B cell (primary cell): Measurements from ENCODE around the gene UBQLN4. TPM values are rescaled to one million over a fixed set of nuclear protein-coding genes. Genes with fewer than 3 reads are reported as not detected.

Experiments used
- ATAC-seq: fragments of 200-7000 bp; cut with Tn5 transposase; one replicate; pipeline ENCODE4 v1.10.0; 2021; ENCODE audit warnings: low read depth, mild to moderate bottlenecking, moderate number of reproducible peaks, moderate library complexity
- CTCF ChIA-PET: fragments of 350-600 bp; sonication (Branson Sonifier 250); formaldehyde crosslinking; loops from one replicate; lab custom pipeline; 2021; ENCODE audit warnings: antibody characterized with exemption, inconsistent platforms; lab: Charles Lee
- POLR2A ChIA-PET: fragments of 350-600 bp; sonication (Branson Sonifier 250); formaldehyde crosslinking; loops from one replicate; lab custom pipeline; 2021; ENCODE audit warnings: antibody characterized with exemption; lab: Charles Lee
- DNase-seq: peaks from one replicate; pipeline ENCODE4 v3.0.0; 2013
- H2AFZ ChIP-seq: 2 replicates; pipeline ENCODE4 v1.6.1; 2012; ENCODE audit warnings: mild to moderate bottlenecking, low read depth, low read length; ENCODE audit not compliant: insufficient read depth, poor library complexity, severe bottlenecking
- H3K27ac ChIP-seq, 2 donors: 1 replicate in 1 of 2; 2 replicates in 1 of 2; pipeline ENCODE4 v1.5.1; 2012 to 2013; ENCODE audit warnings: low read length in 2 of 2, mild to moderate bottlenecking in 2 of 2, moderate library complexity in 1 of 2
- H3K27me3 ChIP-seq, 4 experiments: fragments of 200-600 bp in 1 of 4; sonication (generic) in 1 of 4; replicated peaks in 1 of 4; 1 replicate in 2 of 4; 2 replicates in 2 of 4; pipeline versions ENCODE4 v1.6.1 to v1.7.0; 2013 to 2016; ENCODE audit warnings: low read length in 3 of 4, mild to moderate bottlenecking in 2 of 4, mixed read lengths in 1 of 4, moderate library complexity in 1 of 4; ENCODE audit not compliant: insufficient read depth in 4 of 4, control insufficient read depth in 3 of 4; ENCODE audit errors: control extremely low read depth in 1 of 4
- H3K36me3 ChIP-seq, 2 experiments: replicated peaks in 1 of 2; 1 replicate in 1 of 2; 2 replicates in 1 of 2; pipeline versions ENCODE4 v1.6.1 to v1.7.1; 2013; ENCODE audit warnings: low read length in 1 of 2; ENCODE audit not compliant: insufficient read depth in 2 of 2, control insufficient read depth in 1 of 2; ENCODE audit errors: control extremely low read depth in 1 of 2, extremely low read depth in 1 of 2
- H3K4me1 ChIP-seq, 2 donors: fragments of 200-600 bp in 1 of 2; sonication (generic) in 1 of 2; 1 replicate in 1 of 2; 2 replicates in 1 of 2; pipeline versions ENCODE4 v1.5.1 to v1.6.1; 2013 to 2017; ENCODE audit warnings: low read length in 2 of 2; ENCODE audit not compliant: control insufficient read depth in 2 of 2, insufficient read depth in 2 of 2
- H3K4me2 ChIP-seq: replicated peaks from 2 replicates; pipeline ENCODE3; 2012; ENCODE audit warnings: mild to moderate bottlenecking, low read depth, low read length; ENCODE audit not compliant: poor library complexity, severe bottlenecking
- H3K4me3 ChIP-seq, 5 experiments: fragments of 200-600 bp in 1 of 5; sonication (generic) in 1 of 5; 1 replicate in 3 of 5; 2 replicates in 2 of 5; pipeline versions ENCODE4 v1.5.1 to v1.7.0; 2011 to 2016; ENCODE audit warnings: low read length in 4 of 5, mild to moderate bottlenecking in 4 of 5, low read depth in 2 of 5, control low read depth in 1 of 5, moderate library complexity in 1 of 5; ENCODE audit not compliant: insufficient read depth in 1 of 5; ENCODE audit errors: control extremely low read depth in 1 of 5, extremely low read depth in 1 of 5
- H3K79me2 ChIP-seq: fragments of 200-600 bp; sonication (generic); one replicate; pipeline ENCODE4 v1.6.0; 2016; ENCODE audit warnings: low read length; ENCODE audit not compliant: control insufficient read depth, insufficient read depth
- H3K9ac ChIP-seq: fragments of 200-600 bp; sonication (generic); 2 replicates; pipeline ENCODE4 v1.6.1; 2017; ENCODE audit warnings: mild to moderate bottlenecking, low read length, moderate library complexity
- H3K9me3 ChIP-seq, 3 donors: one replicate each; pipeline versions ENCODE4 v1.6.1 to v1.7.1; 2013; ENCODE audit warnings: low read length in 2 of 3; ENCODE audit not compliant: control insufficient read depth in 2 of 3, insufficient read depth in 1 of 3; ENCODE audit errors: control extremely low read depth in 1 of 3
- H4K20me1 ChIP-seq: 2 replicates; pipeline ENCODE4 v1.6.0; 2012; ENCODE audit warnings: mild to moderate bottlenecking, low read length; ENCODE audit not compliant: insufficient read depth, control insufficient read depth, poor library complexity, severe bottlenecking
- H3K27ac Mint-ChIP-seq: one replicate; pipeline ENCODE4 v1.8.0; 2021; ENCODE audit warnings: mixed read lengths
- H3K27me3 Mint-ChIP-seq: one replicate; pipeline ENCODE4 v1.8.0; 2021; ENCODE audit warnings: mixed read lengths
- H3K4me1 Mint-ChIP-seq: one replicate; pipeline ENCODE4 v1.8.0; 2021; ENCODE audit warnings: mixed read lengths
- H3K4me3 Mint-ChIP-seq: one replicate; pipeline ENCODE4 v1.8.0; 2021; ENCODE audit warnings: mixed read lengths
- H3K9me3 Mint-ChIP-seq: one replicate; pipeline ENCODE4 v1.8.0; 2022; ENCODE audit warnings: mixed read lengths; ENCODE audit not compliant: insufficient read depth
- EZH2 ChIP-seq: IDR thresholded peaks from 2 replicates; pipeline ENCODE4 v1.6.1; 2012; ENCODE audit warnings: borderline replicate concordance, low read depth, mild to moderate bottlenecking, moderate library complexity, low read length; ENCODE audit not compliant: insufficient read depth, poor library complexity, severe bottlenecking
- WGBS: methylation state at CpG from one replicate; pipeline ENCODE4 v1.1.5; 2013; ENCODE audit warnings: missing lambda C conversion rate; ENCODE audit not compliant: insufficient coverage; 5-methylcytosine and 5-hydroxymethylcytosine counted together
- intact Hi-C: fragments of 100-400 bp; cut with micrococcal nuclease; formaldehyde crosslinking; loops from one replicate; pipeline ENCODE4 v1.10.0; 2022
- polyA plus RNA-seq: library from polyadenylated mRNA; depleted of rRNA; stranded (reverse); fragments of >200 nt; gene quantifications from 2 replicates; pipeline ENCODE4 v1.2.3, GENCODE V29; 2012
- total RNA-seq, 2 donors: library from RNA; stranded (reverse); fragments of 120-200 nt in 1 of 2; gene quantifications; 1 replicate in 1 of 2; 2 replicates in 1 of 2; pipeline versions ENCODE4 v1.2.3 to v1.2.4, GENCODE V29; 2013 to 2022
- TF ChIP-seq, protein P1 (sequence below): fragments of 200-600 bp; IDR thresholded peaks from one replicate; pipeline ENCODE4 v1.8.0; 2022; ENCODE audit warnings: antibody characterized with exemption, mild to moderate bottlenecking

Gene UBQLN4
- total and polyA plus RNA-seq, 2 donors (not counting 1 experiment from before 2014, with no cell fraction given): 20.9 to 39.0 TPM

DNA sequence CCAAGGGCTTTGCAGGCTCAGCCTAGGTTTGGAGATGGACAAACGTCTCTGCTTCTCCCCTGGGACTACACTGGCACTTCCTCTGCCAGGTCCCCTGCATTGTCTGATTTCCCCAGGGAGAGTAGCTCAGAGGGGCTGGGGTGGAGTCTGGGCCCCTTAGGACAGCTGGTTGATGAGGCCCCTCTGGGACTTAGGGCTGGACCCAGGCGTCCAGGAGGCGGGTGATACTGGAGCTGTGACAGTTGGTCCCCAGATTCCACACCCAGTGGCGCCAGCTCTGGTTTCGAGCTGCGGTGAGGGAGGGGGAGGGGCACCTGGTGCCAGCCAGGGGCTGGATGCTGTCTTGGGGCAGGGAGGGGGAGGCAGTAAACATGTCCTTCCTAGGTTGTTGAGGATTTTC is 36.1 kb upstream of the UBQLN4 start:
- H2AFZ ChIP-seq: no peak overlapping the region
- H3K4me3 Mint-ChIP-seq: no peak overlapping the region
- H3K9ac ChIP-seq: no peak overlapping the region
- no peak overlapping the region for H3K4me3 ChIP-seq
- no peak overlapping the region for H3K27ac ChIP-seq
- no peak overlapping the region for H3K27ac Mint-ChIP-seq
- peaks cover 3% of the 10 kb centered on the region for H3K4me1 Mint-ChIP-seq
- DNase-seq (no peak), ATAC-seq (no peak)
- peaks cover 6 to 7% of the 10 kb centered on the region in 2 donors for H3K4me1 ChIP-seq
- ChIA-PET CTCF (interaction anchor here (0.6 to 23.7 kb wide), 9 partner anchors 9 to 809 kb away, joined by 3 to 970 read pairs (median 4); partner anchors contain the start of gene LMNA), POLR2A (no interaction called here)
- no peaks in the 10 kb centered on the region for H3K79me2 ChIP-seq
- H3K27me3 Mint-ChIP-seq: peaks cover 10% of the 10 kb centered on the region
- 39% methylated on average over 6 of the region's 6 CpGs for WGBS
- H3K36me3 ChIP-seq: no peaks in the 10 kb centered on the region
- no peaks in the 10 kb centered on the region for H4K20me1 ChIP-seq
- no peak overlapping the region for H3K4me2 ChIP-seq
- no peaks in the 10 kb centered on the region for H3K9me3 Mint-ChIP-seq
- no peak for TF ChIP-seq EZH2
- TF ChIP-seq, protein P1, sequence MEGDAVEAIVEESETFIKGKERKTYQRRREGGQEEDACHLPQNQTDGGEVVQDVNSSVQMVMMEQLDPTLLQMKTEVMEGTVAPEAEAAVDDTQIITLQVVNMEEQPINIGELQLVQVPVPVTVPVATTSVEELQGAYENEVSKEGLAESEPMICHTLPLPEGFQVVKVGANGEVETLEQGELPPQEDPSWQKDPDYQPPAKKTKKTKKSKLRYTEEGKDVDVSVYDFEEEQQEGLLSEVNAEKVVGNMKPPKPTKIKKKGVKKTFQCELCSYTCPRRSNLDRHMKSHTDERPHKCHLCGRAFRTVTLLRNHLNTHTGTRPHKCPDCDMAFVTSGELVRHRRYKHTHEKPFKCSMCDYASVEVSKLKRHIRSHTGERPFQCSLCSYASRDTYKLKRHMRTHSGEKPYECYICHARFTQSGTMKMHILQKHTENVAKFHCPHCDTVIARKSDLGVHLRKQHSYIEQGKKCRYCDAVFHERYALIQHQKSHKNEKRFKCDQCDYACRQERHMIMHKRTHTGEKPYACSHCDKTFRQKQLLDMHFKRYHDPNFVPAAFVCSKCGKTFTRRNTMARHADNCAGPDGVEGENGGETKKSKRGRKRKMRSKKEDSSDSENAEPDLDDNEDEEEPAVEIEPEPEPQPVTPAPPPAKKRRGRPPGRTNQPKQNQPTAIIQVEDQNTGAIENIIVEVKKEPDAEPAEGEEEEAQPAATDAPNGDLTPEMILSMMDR: no peak
- H3K27me3 ChIP-seq: peaks cover 0 to 30% (median 12%) of the 10 kb centered on the region in 4 experiments
- intact Hi-C loops: loop anchor here (1.0 kb wide), 2 partner anchors 41 to 136 kb away; no protein-coding TSS in a partner anchor
- no peaks in the 10 kb centered on the region for H3K9me3 ChIP-seq

DNA sequence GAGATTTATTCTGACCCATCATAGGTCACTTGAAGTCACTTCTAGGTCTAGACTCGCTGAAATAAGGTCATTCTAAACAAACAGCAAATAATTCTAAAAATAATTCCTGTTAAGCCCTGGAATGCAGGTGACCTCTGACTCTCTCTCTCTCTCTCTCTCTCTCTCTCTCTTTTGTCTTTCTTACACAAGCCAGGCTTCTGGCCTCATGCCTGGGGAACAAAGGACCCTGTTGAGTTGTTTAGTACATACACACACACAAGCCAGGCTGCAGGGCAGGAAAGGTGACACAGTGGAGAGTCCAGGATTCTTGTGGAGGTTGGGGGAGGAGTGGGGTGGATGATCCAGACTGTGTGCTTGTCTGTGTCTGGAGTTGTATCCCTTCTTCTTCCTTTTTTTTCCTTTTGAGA is 32.7 kb upstream of the UBQLN4 start:
- no peaks in the 10 kb centered on the region for H3K79me2 ChIP-seq

More for the DNA sequence above, 32.7 kb upstream of the UBQLN4 start:
- H3K27ac Mint-ChIP-seq: no peak overlapping the region
- H3K27me3 Mint-ChIP-seq: peaks cover 16% of the 10 kb centered on the region
- H3K9me3 Mint-ChIP-seq: no peaks in the 10 kb centered on the region
- ChIA-PET POLR2A (no interaction called here), CTCF (interaction anchor here (2.6 to 4.6 kb wide), 2 partner anchors 10 to 43 kb away, joined by 12 to 25 read pairs; no protein-coding TSS in a partner anchor)
- H3K9me3 ChIP-seq: no peaks in the 10 kb centered on the region
- WGBS: 71% methylated on average over 1 of the region's 1 CpG
- DNase-seq: no peak
- intact Hi-C loops: no loop called here
- no peak overlapping the region for H2AFZ ChIP-seq
- peaks cover 0 to 58% (median 23%) of the 10 kb centered on the region in 4 experiments for H3K27me3 ChIP-seq
- H3K4me3 Mint-ChIP-seq: no peak overlapping the region
- no peak overlapping the region for H3K4me3 ChIP-seq
- no peak overlapping the region for H3K27ac ChIP-seq
- H3K4me1 ChIP-seq: peaks cover 18 to 24% of the 10 kb centered on the region in 2 donors
- H3K4me1 Mint-ChIP-seq: peaks cover 18% of the 10 kb centered on the region
- no peaks in the 10 kb centered on the region for H4K20me1 ChIP-seq
- TF ChIP-seq, protein P1: no peak
- no peak for TF ChIP-seq EZH2
- no peak overlapping the region for H3K4me2 ChIP-seq
- no peak for ATAC-seq
- H3K36me3 ChIP-seq: no peaks in the 10 kb centered on the region
- H3K9ac ChIP-seq: no peak overlapping the region
